Measurements from ENCODE around the gene LMOD3. TPM values are rescaled to one million over a fixed set of nuclear protein-coding genes. Genes with fewer than 3 reads are reported as not detected.

Gene LMOD3
- total RNA-seq, 1 donor from 2014 or later = not detected

- Histone ChIP-seq H3K36me3 (ENCODE audit: control insufficient read depth, insufficient read depth, low read length) (no peaks in the 10 kb centered on the region), H3K27me3 (ENCODE audit: control insufficient read depth, insufficient read depth, low read length) (no peaks in the 10 kb centered on the region), H3K4me3 (ENCODE audit: low read depth, low read length) (no peak overlapping the region)
- FAIRE-seq = no peak
- no peak for DNase-seq (ENCODE audit: low read depth)
- TF ChIP-seq CTCF (IDR thresholded peaks at IDR 0.05; ENCODE audit: insufficient read depth, low read length, severe bottlenecking) = no peak
Measured at GRCh38 chr3:69118555-69118954, 3.8 kb downstream of the LMOD3 start.

GRCh38 chr3:69116897-69117296 lies 5.5 kb downstream of the LMOD3 start:
- FAIRE-seq (no peak), DNase-seq (ENCODE audit: low read depth) (peak; percentile 40)
- no peaks in the 10 kb centered on the region for H3K36me3 ChIP-seq (ENCODE audit: control insufficient read depth, insufficient read depth, low read length)
- no peak overlapping the region for H3K4me3 ChIP-seq (ENCODE audit: low read depth, low read length)
- H3K27me3 ChIP-seq (ENCODE audit: control insufficient read depth, insufficient read depth, low read length) = no peaks in the 10 kb centered on the region
- TF ChIP-seq CTCF (IDR thresholded peaks at IDR 0.05; ENCODE audit: insufficient read depth, low read length, severe bottlenecking) = no peak

- no peak for TF ChIP-seq CTCF (IDR thresholded peaks at IDR 0.05; ENCODE audit: insufficient read depth, low read length, severe bottlenecking)
- FAIRE-seq = no peak
- Histone ChIP-seq H3K4me3 (ENCODE audit: low read depth, low read length) (no peak overlapping the region), H3K36me3 (ENCODE audit: control insufficient read depth, insufficient read depth, low read length) (no peaks in the 10 kb centered on the region), H3K27me3 (ENCODE audit: control insufficient read depth, insufficient read depth, low read length) (no peaks in the 10 kb centered on the region)
- DNase-seq (ENCODE audit: low read depth) = no peak
Measured at GRCh38 chr3:69116162-69116561, 6.2 kb downstream of the LMOD3 start.

- TF ChIP-seq CTCF (IDR thresholded peaks at IDR 0.05; ENCODE audit: insufficient read depth, low read length, severe bottlenecking) = no peak
- H3K4me3 ChIP-seq (ENCODE audit: low read depth, low read length) = no peak overlapping the region
- H3K27me3 ChIP-seq (ENCODE audit: control insufficient read depth, insufficient read depth, low read length) = no peaks in the 10 kb centered on the region
- DNase-seq (ENCODE audit: low read depth) = peak; percentile 79
- FAIRE-seq = no peak
- no peaks in the 10 kb centered on the region for H3K36me3 ChIP-seq (ENCODE audit: control insufficient read depth, insufficient read depth, low read length)
Measured at GRCh38 chr3:69115731-69116130, 6.7 kb downstream of the LMOD3 start.

GRCh38 chr3:69113536-69113935 lies 8.9 kb downstream of the LMOD3 start:
- DNase-seq (ENCODE audit: low read depth) = peak; percentile 21

More at GRCh38 chr3:69113536-69113935, 8.9 kb downstream of the LMOD3 start:
- H3K4me3 ChIP-seq (ENCODE audit: low read depth, low read length) = no peak overlapping the region
- H3K36me3 ChIP-seq (ENCODE audit: control insufficient read depth, insufficient read depth, low read length) = no peaks in the 10 kb centered on the region
- no peaks in the 10 kb centered on the region for H3K27me3 ChIP-seq (ENCODE audit: control insufficient read depth, insufficient read depth, low read length)
- no peak for FAIRE-seq
- no peak for TF ChIP-seq CTCF (IDR thresholded peaks at IDR 0.05; ENCODE audit: insufficient read depth, low read length, severe bottlenecking)
